Sigmoid colon (tissue), 4 donors: ENCODE results near the gene NCF4.

ENCODE experiments used
- CTCF ChIP-seq, 4 experiments: fragments of 450-650 bp in 3 of 4; fragments of 200-600 bp in 1 of 4; IDR thresholded peaks; one replicate each; pipeline ENCODE4 v1.5.1; 2016 to 2019; ENCODE audit warnings: antibody characterized with exemption in 4 of 4, mild to moderate bottlenecking in 3 of 4, moderate library complexity in 2 of 4
- EP300 ChIP-seq, 4 donors: sonication (generic); formaldehyde crosslinking; IDR thresholded peaks; one replicate each; pipeline ENCODE4 v1.6.1; 2017; ENCODE audit warnings: antibody characterized with exemption in 4 of 4
- POLR2A ChIP-seq, 2 donors: fragments of 450-650 bp; IDR thresholded peaks; one replicate each; pipeline ENCODE4 v1.6.1; 2016; ENCODE audit warnings: antibody characterized with exemption in 2 of 2, mild to moderate bottlenecking in 2 of 2, moderate library complexity in 2 of 2
- POLR2AphosphoS5 ChIP-seq, 4 donors: sonication (generic); formaldehyde crosslinking; IDR thresholded peaks; one replicate each; pipeline ENCODE4 v1.6.1; 2017; ENCODE audit warnings: antibody characterized with exemption in 4 of 4

- TF ChIP-seq POLR2A (IDR thresholded peaks at IDR 0.05) (no peak), CTCF (IDR thresholded peaks at IDR 0.05) (no peak), POLR2AphosphoS5 (IDR thresholded peaks at IDR 0.05) (no peak), EP300 (IDR thresholded peaks at IDR 0.05) (no peak)
Measured at GRCh38 chr22:36885474-36885873, 24.7 kb downstream of the NCF4 start.
